Osteoblast (primary cell): Measurements from ENCODE around the gene SLC24A3. TPM values are rescaled to one million over a fixed set of nuclear protein-coding genes. Genes with fewer than 3 reads are reported as not detected.

Experiments used
- DNase-seq: peaks from one replicate; pipeline ENCODE4 v3.0.0; 2011; ENCODE audit warnings: low spot score, mixed read lengths; ENCODE audit not compliant: insufficient read length; ENCODE audit errors: missing footprints
- H2AFZ ChIP-seq: 2 replicates; pipeline ENCODE4 v1.6.0; 2011; ENCODE audit warnings: mild to moderate bottlenecking, low read length
- H3K27ac ChIP-seq: 2 replicates; pipeline ENCODE4 v1.5.1; 2011; ENCODE audit warnings: mild to moderate bottlenecking, low read depth, low read length, moderate library complexity
- H3K27me3 ChIP-seq: 2 replicates; pipeline ENCODE4 v1.6.0; 2012; ENCODE audit warnings: mild to moderate bottlenecking, control low read depth, inconsistent platforms, low read length, moderate library complexity; ENCODE audit not compliant: insufficient read depth
- H3K36me3 ChIP-seq: 2 replicates; pipeline ENCODE4 v1.5.1; 2011; ENCODE audit warnings: mild to moderate bottlenecking, low read length, control low read depth, moderate library complexity; ENCODE audit not compliant: insufficient read depth
- H3K4me1 ChIP-seq: 2 replicates; pipeline ENCODE4 v1.5.1; 2011; ENCODE audit warnings: mild to moderate bottlenecking, low read length, control low read depth, moderate library complexity; ENCODE audit not compliant: insufficient read depth
- H3K4me2 ChIP-seq: 2 replicates; pipeline ENCODE4 v1.6.0; 2011; ENCODE audit warnings: mild to moderate bottlenecking, low read length; ENCODE audit not compliant: insufficient read depth
- H3K4me3 ChIP-seq: fragments of 200-600 bp; sonication (generic); 3 replicates; pipeline ENCODE4 v1.5.1; 2012; ENCODE audit warnings: mild to moderate bottlenecking, low read length, inconsistent platforms; ENCODE audit not compliant: insufficient read depth
- H3K79me2 ChIP-seq: 2 replicates; pipeline ENCODE4 v1.6.0; 2012; ENCODE audit warnings: mild to moderate bottlenecking, low read length, control low read depth, inconsistent platforms; ENCODE audit not compliant: insufficient read depth
- H3K9me3 ChIP-seq: 2 replicates; pipeline ENCODE4 v1.5.1; 2011; ENCODE audit warnings: low read depth, low read length, control low read depth
- H4K20me1 ChIP-seq: 2 replicates; pipeline ENCODE4 v1.6.0; 2012; ENCODE audit warnings: mild to moderate bottlenecking, low read length, control low read depth; ENCODE audit not compliant: insufficient read depth
- CTCF ChIP-seq: IDR thresholded peaks from 2 replicates; pipeline ENCODE4 v1.5.1; 2011; ENCODE audit warnings: mild to moderate bottlenecking, low read depth, low read length, moderate library complexity; ENCODE audit errors: extremely low read depth
- total RNA-seq: library from RNA; depleted of rRNA; stranded (reverse); fragments of >200 nt; gene quantifications from 2 replicates; pipeline ENCODE4 v1.2.3, GENCODE V29; 2012

SLC24A3 gene
- total RNA-seq, 1 donor: 1.1 TPM

GRCh38 chr20:19344341-19344740, 131.9 kb downstream of the SLC24A3 start:
- Histone ChIP-seq H4K20me1 (no peaks in the 10 kb centered on the region), H3K79me2 (no peaks in the 10 kb centered on the region), H3K27ac (no peak overlapping the region), H2AFZ (no peak overlapping the region), H3K4me3 (no peak overlapping the region), H3K4me1 (no peaks in the 10 kb centered on the region), H3K27me3 (no peaks in the 10 kb centered on the region), H3K36me3 (no peaks in the 10 kb centered on the region), H3K9me3 (no peaks in the 10 kb centered on the region), H3K4me2 (no peak overlapping the region)
- no peak for DNase-seq
- TF ChIP-seq CTCF: no peak

DNA sequence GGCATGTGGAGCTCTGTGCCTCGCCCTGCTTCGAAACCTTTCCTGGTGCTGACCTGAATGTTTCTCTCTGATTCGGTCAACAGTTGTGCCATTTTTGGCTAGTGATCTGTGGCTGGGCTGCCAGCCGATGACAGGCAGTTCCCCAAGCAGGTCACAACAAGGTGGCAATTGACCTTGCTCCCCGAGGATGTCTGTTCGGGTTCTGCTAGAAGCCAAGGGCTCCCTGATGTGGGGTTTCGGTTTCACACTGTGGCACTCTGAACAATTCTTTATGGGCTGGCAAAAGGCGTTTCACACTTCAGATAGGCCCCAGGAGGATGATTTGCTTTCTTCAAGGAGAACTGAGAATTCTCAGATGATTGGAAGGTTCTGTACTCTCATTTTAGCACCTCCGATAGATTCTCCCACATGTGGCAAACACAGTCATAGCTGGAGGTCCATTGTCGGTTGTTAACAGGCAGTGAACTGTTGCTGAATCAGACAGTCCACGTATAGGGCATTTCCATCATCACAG, 135.6 kb downstream of the SLC24A3 start:
- H3K4me2 ChIP-seq: no peak overlapping the region
- H2AFZ ChIP-seq: no peak overlapping the region
- no peak overlapping the region for H3K27ac ChIP-seq
- H4K20me1 ChIP-seq: no peaks in the 10 kb centered on the region
- H3K79me2 ChIP-seq: no peaks in the 10 kb centered on the region
- no peaks in the 10 kb centered on the region for H3K36me3 ChIP-seq
- H3K4me3 ChIP-seq: no peak overlapping the region
- no peak for TF ChIP-seq CTCF
- no peaks in the 10 kb centered on the region for H3K4me1 ChIP-seq
- no peaks in the 10 kb centered on the region for H3K9me3 ChIP-seq
- DNase-seq: no peak
- H3K27me3 ChIP-seq: no peaks in the 10 kb centered on the region

DNA sequence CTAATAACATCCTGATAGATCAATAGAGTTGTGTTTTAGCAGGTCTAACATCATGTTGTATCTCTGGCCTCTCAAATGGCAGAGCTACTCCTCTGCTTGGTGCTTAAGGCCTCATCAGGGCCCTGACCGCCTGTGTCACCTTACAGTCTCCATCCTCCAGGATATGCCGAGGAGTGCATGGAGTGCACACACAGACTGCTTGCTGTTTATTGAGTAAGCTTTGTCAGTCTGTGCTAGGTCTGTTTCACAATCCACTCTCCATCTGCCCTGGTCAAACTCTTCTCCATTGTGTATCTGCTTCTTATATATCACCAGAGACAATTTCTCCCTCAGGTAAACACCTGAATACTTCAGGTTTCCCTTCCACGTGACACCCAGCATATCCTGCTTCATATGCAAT, 136.1 kb downstream of the SLC24A3 start:
- Histone ChIP-seq H3K4me1 (no peaks in the 10 kb centered on the region), H4K20me1 (no peaks in the 10 kb centered on the region), H3K27me3 (no peaks in the 10 kb centered on the region), H3K4me2 (no peak overlapping the region), H2AFZ (no peak overlapping the region), H3K36me3 (no peaks in the 10 kb centered on the region), H3K4me3 (no peak overlapping the region), H3K9me3 (no peaks in the 10 kb centered on the region), H3K79me2 (no peaks in the 10 kb centered on the region), H3K27ac (no peak overlapping the region)
- no peak for TF ChIP-seq CTCF
- DNase-seq: no peak

- Histone ChIP-seq H3K27ac (no peak overlapping the region), H3K27me3 (no peaks in the 10 kb centered on the region), H3K4me3 (no peak overlapping the region), H2AFZ (no peak overlapping the region), H3K4me2 (no peak overlapping the region), H3K79me2 (no peaks in the 10 kb centered on the region), H4K20me1 (no peaks in the 10 kb centered on the region), H3K4me1 (no peaks in the 10 kb centered on the region), H3K9me3 (no peaks in the 10 kb centered on the region), H3K36me3 (no peaks in the 10 kb centered on the region)
- no peak for TF ChIP-seq CTCF
- no peak for DNase-seq
Observed at GRCh38 chr20:19349879-19350278, 137.4 kb downstream of the SLC24A3 start.
